Pulmonary artery endothelial cell (primary cell): ENCODE measurements around the gene TLE1. TPM values are rescaled to one million over a fixed set of nuclear protein-coding genes. Genes with fewer than 3 reads are reported as not detected.

ENCODE experiments used
- DNase-seq: peaks from one replicate; pipeline ENCODE4 v3.0.0-alpha.2; 2011; ENCODE audit warnings: low read depth, low spot score
- total RNA-seq: library from RNA; depleted of rRNA; stranded (reverse); fragments of >200 nt; gene quantifications from 2 replicates; pipeline ENCODE4 v1.2.3, GENCODE V29; 2014

TLE1 gene
- total RNA-seq, 1 donor from 2014 or later: 54.5 TPM

GRCh38 chr9:81601639-81602623 is 87.4 kb downstream of the TLE1 start:
- no peak for DNase-seq

GRCh38 chr9:81600631-81601030 is 88.7 kb downstream of the TLE1 start:
- DNase-seq: no peak

- DNase-seq: no peak
These were observed 89.5 kb downstream of the TLE1 start for GRCh38 chr9:81599837-81600236.

- DNase-seq: no peak
These were observed 90.5 kb downstream of the TLE1 start for GRCh38 chr9:81598811-81599210.

- DNase-seq: no peak
These were observed 91.2 kb downstream of the TLE1 start for GRCh38 chr9:81598123-81598497.

GRCh38 chr9:81597419-81598122 is 91.8 kb downstream of the TLE1 start:
- no peak for DNase-seq

GRCh38 chr9:81596679-81597418 is 92.5 kb downstream of the TLE1 start:
- DNase-seq: peak; percentile 80

GRCh38 chr9:81595887-81596543 is 93.3 kb downstream of the TLE1 start:
- DNase-seq: peak; percentile 87

GRCh38 chr9:81595293-81595692 is 94.1 kb downstream of the TLE1 start:
- DNase-seq: peak; percentile 43

- DNase-seq: no peak
These were observed 94.9 kb downstream of the TLE1 start for GRCh38 chr9:81594415-81594814.

- no peak for DNase-seq
These were observed 96.5 kb downstream of the TLE1 start for GRCh38 chr9:81592887-81593266.

- no peak for DNase-seq
These were observed 97.6 kb downstream of the TLE1 start for GRCh38 chr9:81591791-81592190.

GRCh38 chr9:81590688-81591087 is 98.7 kb downstream of the TLE1 start:
- DNase-seq: no peak

GRCh38 chr9:81589819-81590218 is 99.5 kb downstream of the TLE1 start:
- DNase-seq: no peak

GRCh38 chr9:81589392-81589791 is 100.0 kb downstream of the TLE1 start:
- DNase-seq: no peak

- peak; percentile 85 for DNase-seq
These were observed 101.0 kb downstream of the TLE1 start for GRCh38 chr9:81588148-81588871.

GRCh38 chr9:81586786-81587185 is 102.6 kb downstream of the TLE1 start:
- DNase-seq: no peak

- no peak for DNase-seq
These were observed 104.1 kb downstream of the TLE1 start for GRCh38 chr9:81585191-81585763.

- DNase-seq: no peak
These were observed 105.2 kb downstream of the TLE1 start for GRCh38 chr9:81584099-81584498.

GRCh38 chr9:81581986-81582385 is 107.4 kb downstream of the TLE1 start:
- no peak for DNase-seq
